HG03097 (cell line): Measurements from ENCODE around the gene DCP1B.

ENCODE experiments used
- ATAC-seq: cut with Tn5 transposase; IDR thresholded peaks from one replicate; pipeline ENCODE4 v1.9.1; 2021; ENCODE audit not compliant: unreplicated experiment, low FRiP score

The DCP1B gene

GRCh38 chr12:1908758-1909157 is 95.5 kb downstream of the DCP1B start:
- ATAC-seq, result no peak

- no peak for ATAC-seq
Measured at GRCh38 chr12:1907652-1908611, 96.3 kb downstream of the DCP1B start.

- no peak for ATAC-seq
Measured at GRCh38 chr12:1906579-1906978, 97.7 kb downstream of the DCP1B start.

DNA sequence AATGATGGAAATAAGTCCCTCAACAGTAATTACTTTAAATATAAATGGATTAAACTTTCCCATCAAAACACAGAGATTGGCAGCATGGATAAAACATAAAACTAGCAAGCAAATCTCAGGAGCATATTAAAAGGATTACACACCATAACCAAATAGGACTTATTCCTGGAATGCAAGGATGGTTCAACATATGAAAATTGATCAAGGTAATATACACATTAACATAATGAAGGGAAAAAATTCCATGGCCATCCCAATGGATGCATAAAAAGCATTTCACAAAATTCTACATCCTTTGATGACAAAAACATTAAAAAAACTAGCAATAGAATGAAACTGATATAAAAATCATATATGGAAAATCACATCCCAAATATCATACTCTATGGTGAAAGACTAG is 99.4 kb downstream of the DCP1B start:
- no peak for ATAC-seq

DNA sequence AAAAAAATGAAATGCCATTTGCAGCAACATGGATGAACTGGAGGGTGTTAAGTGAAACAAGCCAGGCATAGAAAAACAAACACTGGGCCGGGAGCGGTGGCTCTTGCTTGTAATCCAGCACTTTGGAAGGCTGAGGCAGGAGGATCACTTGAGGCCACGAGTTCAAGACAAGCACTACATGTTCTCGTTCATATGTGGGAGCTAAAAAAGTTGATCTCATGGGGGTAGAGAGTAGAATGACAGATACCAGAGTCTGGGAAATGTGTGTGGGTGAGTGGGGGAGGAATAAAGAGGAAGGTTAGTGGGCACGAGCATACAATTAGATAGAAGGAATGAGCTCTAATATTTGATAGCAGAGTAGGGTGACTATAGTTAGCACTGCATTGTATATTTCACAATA is 107.3 kb downstream of the DCP1B start:
- no peak for ATAC-seq
